Measurements from ENCODE around the gene PHRF1.

PHRF1 gene

GRCh38 chr11:575313-575995 is 816 bp upstream of the PHRF1 start:
- DNase-seq, result no peak

GRCh38 chr11:576811-577610 is 741 bp downstream of the PHRF1 start:
- DNase-seq, result no peak

- no peak for DNase-seq
Measured at GRCh38 chr11:577611-577894, 1.3 kb downstream of the PHRF1 start.

- no peak for DNase-seq
Measured at GRCh38 chr11:578276-579035, 2.2 kb downstream of the PHRF1 start.

- DNase-seq, result no peak
Measured at GRCh38 chr11:579830-580601, 3.7 kb downstream of the PHRF1 start.

GRCh38 chr11:581342-581741 is 5.1 kb downstream of the PHRF1 start:
- DNase-seq, result no peak

- DNase-seq, result no peak
Measured at GRCh38 chr11:581752-582151, 5.5 kb downstream of the PHRF1 start.

- no peak for DNase-seq
Measured at GRCh38 chr11:584287-584686, 8.0 kb downstream of the PHRF1 start.

GRCh38 chr11:586376-587316 is 10.4 kb downstream of the PHRF1 start:
- DNase-seq, result no peak

- DNase-seq, result no peak
Measured at GRCh38 chr11:587546-587945, 11.3 kb downstream of the PHRF1 start.

GRCh38 chr11:587978-588380 is 11.7 kb downstream of the PHRF1 start:
- peak; percentile 79 for DNase-seq

GRCh38 chr11:589798-590197 is 13.5 kb downstream of the PHRF1 start:
- DNase-seq, result no peak

- no peak for DNase-seq
Measured at GRCh38 chr11:590997-591396, 14.7 kb downstream of the PHRF1 start.

- no peak for DNase-seq
Measured at GRCh38 chr11:592501-592900, 16.2 kb downstream of the PHRF1 start.

GRCh38 chr11:592918-593317 is 16.6 kb downstream of the PHRF1 start:
- no peak for DNase-seq

- DNase-seq, result no peak
Measured at GRCh38 chr11:593347-593746, 17.1 kb downstream of the PHRF1 start.

GRCh38 chr11:595400-595799 is 19.1 kb downstream of the PHRF1 start:
- no peak for DNase-seq

- no peak for DNase-seq
Measured at GRCh38 chr11:596374-596773, 20.1 kb downstream of the PHRF1 start.

- DNase-seq, result no peak
Measured at GRCh38 chr11:597166-597725, 21.0 kb downstream of the PHRF1 start.

- DNase-seq, result no peak
Measured at GRCh38 chr11:598005-598680, 21.9 kb downstream of the PHRF1 start.

All from stimulated activated CD8-positive, alpha-beta memory T cell treated with anti-CD3 and anti-CD28 coated beads, Interleukin-4, amount 100 ng/mL, for 48 hours (primary cell).